Ishikawa (cell line): Measurements from ENCODE around the gene PTBP3.

Experiments used
- CEBPB ChIP-seq: IDR thresholded peaks from 2 replicates; pipeline ENCODE4 v1.6.1; 2012
- CREB1 ChIP-seq: IDR thresholded peaks from 2 replicates; pipeline ENCODE4 v1.6.1; 2012; ENCODE audit warnings: low read depth
- EGR1 ChIP-seq: IDR thresholded peaks from 2 replicates; pipeline ENCODE4 v1.6.1; 2012
- EP300 ChIP-seq: IDR thresholded peaks from 2 replicates; pipeline ENCODE4 v1.6.1; 2012; ENCODE audit warnings: borderline replicate concordance
- FOXM1 ChIP-seq: IDR thresholded peaks from 2 replicates; pipeline ENCODE4 v1.6.1; 2012; ENCODE audit warnings: low read depth, borderline replicate concordance
- MAX ChIP-seq: IDR thresholded peaks from 2 replicates; pipeline ENCODE4 v1.6.1; 2012
- NFIC ChIP-seq: IDR thresholded peaks from 2 replicates; pipeline ENCODE4 v1.6.1; 2012
- RAD21 ChIP-seq: IDR thresholded peaks from 2 replicates; pipeline ENCODE4 v1.6.1; 2012; ENCODE audit warnings: low read depth
- REST ChIP-seq: IDR thresholded peaks from 2 replicates; pipeline ENCODE4 v1.6.1; 2012; ENCODE audit warnings: low read depth, mild to moderate bottlenecking
- TAF1 ChIP-seq: IDR thresholded peaks from 2 replicates; pipeline ENCODE4 v1.6.1; 2012; ENCODE audit warnings: low read depth, mild to moderate bottlenecking
- TCF12 ChIP-seq: IDR thresholded peaks from 2 replicates; pipeline ENCODE4 v1.6.1; 2012; ENCODE audit warnings: low read depth
- TEAD4 ChIP-seq: IDR thresholded peaks from 2 replicates; pipeline ENCODE4 v1.6.1; 2012
- USF1 ChIP-seq: IDR thresholded peaks from 2 replicates; pipeline ENCODE4 v1.6.1; 2012
- YY1 ChIP-seq: IDR thresholded peaks from 2 replicates; pipeline ENCODE4 v1.6.1; 2012; ENCODE audit warnings: low read depth
- ZBTB7A ChIP-seq: IDR thresholded peaks from 2 replicates; pipeline ENCODE4 v1.6.1; 2012; ENCODE audit warnings: low read depth

Gene PTBP3

GRCh38 chr9:112310826-112311225, 22.6 kb downstream of the PTBP3 start:
- TF ChIP-seq CREB1 = no peak

- no peak for TF ChIP-seq USF1
- TF ChIP-seq EP300 = no peak
- TF ChIP-seq ZBTB7A = no peak
- no peak for TF ChIP-seq CREB1
- no peak for TF ChIP-seq CEBPB
- no peak for TF ChIP-seq EGR1
- no peak for TF ChIP-seq TCF12
- TF ChIP-seq FOXM1 = no peak
- no peak for TF ChIP-seq TEAD4
Observed at GRCh38 chr9:112308588-112308987, 24.8 kb downstream of the PTBP3 start.

GRCh38 chr9:112301420-112301819, 32.0 kb downstream of the PTBP3 start:
- TF ChIP-seq NFIC (no peak), USF1 (no peak), FOXM1 (no peak), MAX (no peak), ZBTB7A (no peak), EP300 (no peak), EGR1 (no peak), CREB1 (no peak), RAD21 (no peak), TEAD4 (no peak), TCF12 (no peak), YY1 (no peak), TAF1 (no peak), CEBPB (no peak), REST (no peak)

GRCh38 chr9:112299514-112299913, 33.9 kb downstream of the PTBP3 start:
- TF ChIP-seq EGR1 (no peak), USF1 (peak; percentile 60)

GRCh38 chr9:112296929-112297328, 36.5 kb downstream of the PTBP3 start:
- no peak for TF ChIP-seq USF1
- no peak for TF ChIP-seq REST
- TF ChIP-seq CREB1 = no peak
- TF ChIP-seq MAX = no peak
- TF ChIP-seq TCF12 = no peak
- no peak for TF ChIP-seq FOXM1
- no peak for TF ChIP-seq TAF1
- no peak for TF ChIP-seq YY1
- TF ChIP-seq NFIC = no peak

GRCh38 chr9:112295174-112295573, 38.2 kb downstream of the PTBP3 start:
- TF ChIP-seq TCF12 (no peak), CREB1 (no peak), REST (no peak)
